Mucosa of descending colon (tissue), 3 donors: ENCODE measurements around the gene ZNF827. TPM values are rescaled to one million over a fixed set of nuclear protein-coding genes. Genes with fewer than 3 reads are reported as not detected.

Experiments
- ATAC-seq: fragments of 200-7000 bp; cut with Tn5 transposase; one replicate; pipeline ENCODE4 v1.9.1; 2020; ENCODE audit warnings: mild to moderate bottlenecking, moderate library complexity
- DNase-seq, 3 donors: peaks; one replicate each; pipeline ENCODE4 v3.0.0-alpha.2; 2020
- H3K36me3 ChIP-seq: fragments of 200-600 bp; one replicate; pipeline ENCODE4 v1.8.0; 2021; ENCODE audit warnings: low read depth, mild to moderate bottlenecking
- H3K4me1 ChIP-seq: fragments of 200-600 bp; one replicate; pipeline ENCODE4 v1.8.0; 2021; ENCODE audit warnings: low read depth, mild to moderate bottlenecking
- H3K4me3 ChIP-seq: fragments of 200-600 bp; one replicate; pipeline ENCODE4 v1.8.0; 2021; ENCODE audit warnings: mild to moderate bottlenecking
- H3K9me3 ChIP-seq: fragments of 200-600 bp; one replicate; pipeline ENCODE4 v1.8.0; 2021; ENCODE audit warnings: mild to moderate bottlenecking
- CTCF ChIP-seq: fragments of 200-600 bp; IDR thresholded peaks from one replicate; pipeline ENCODE4 v1.8.0; 2022; ENCODE audit warnings: antibody characterized with exemption, mild to moderate bottlenecking
- intact Hi-C, 2 donors: fragments of 100-400 bp; cut with DNase I in 1 of 2; cut with micrococcal nuclease in 1 of 2; formaldehyde crosslinking; loops; one replicate each; pipeline versions ENCODE4 v1.11.0 to v1.11.1; 2022; cut with DNase I, micrococcal nuclease
- total RNA-seq, 3 donors: library from RNA; stranded (reverse); fragmentation: NEBNext Ultra II Directional in 2 of 3; extraction: Animal tissue kit (Norgen Biotek cat#: 25700) in 2 of 3; gene quantifications; one replicate each; pipeline versions ENCODE4 v1.2.1 to v1.2.4, GENCODE V29; 2021 to 2023
- donor health status: DM: no; HTN: no; CAD: no; lungs with moderate emphysema.
- donor health status: DM: no; HTN: no; CAD: no.
- donor health status: DM: no; HTN: yes; CAD: no.

ZNF827 gene
- total RNA-seq, 3 donors from 2014 or later = 21.9 to 37.4 (median 29.7) TPM

DNA sequence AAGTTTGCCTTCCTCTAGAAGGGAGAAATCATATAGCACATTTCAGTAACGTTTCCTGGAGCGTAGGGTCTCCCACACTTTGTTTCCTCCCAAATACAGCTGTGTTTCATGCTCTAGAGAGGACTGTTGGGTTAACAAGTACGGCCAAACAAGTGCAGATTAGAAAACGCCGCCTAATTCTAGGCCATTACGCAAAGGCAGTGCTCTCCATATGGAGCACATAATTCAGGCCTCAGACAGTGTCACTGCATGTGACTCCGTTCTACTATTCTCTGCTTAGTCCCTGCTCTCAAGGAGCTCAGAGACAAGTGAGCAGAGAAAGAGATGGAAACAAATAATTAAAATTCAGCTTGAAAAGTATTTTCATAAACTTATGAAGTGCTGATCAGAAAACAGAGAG, 11.6 kb downstream of the ZNF827 start:
- Histone ChIP-seq H3K36me3 (no peaks in the 10 kb centered on the region), H3K4me1 (no peaks in the 10 kb centered on the region), H3K9me3 (no peaks in the 10 kb centered on the region), H3K4me3 (no peak overlapping the region)
- DNase-seq (no peak), ATAC-seq (no peak)
- intact Hi-C loops = no loop called here
- TF ChIP-seq CTCF = no peak

GRCh38 chr4:145921231-145921630, 17.4 kb downstream of the ZNF827 start:
- DNase-seq (no peak), ATAC-seq (no peak)
- no peaks in the 10 kb centered on the region for H3K36me3 ChIP-seq
- H3K9me3 ChIP-seq = no peaks in the 10 kb centered on the region
- no peak overlapping the region for H3K4me3 ChIP-seq
- H3K4me1 ChIP-seq = no peaks in the 10 kb centered on the region
- intact Hi-C loops = no loop called here
- TF ChIP-seq CTCF = no peak

- TF ChIP-seq CTCF = no peak
- Histone ChIP-seq H3K9me3 (no peaks in the 10 kb centered on the region), H3K4me1 (no peaks in the 10 kb centered on the region), H3K36me3 (no peaks in the 10 kb centered on the region), H3K4me3 (no peak overlapping the region)
- DNase-seq (no peak), ATAC-seq (peak; percentile 59)
- intact Hi-C loops = no loop called here
Measured at GRCh38 chr4:145920205-145920604, 18.4 kb downstream of the ZNF827 start.

GRCh38 chr4:145912376-145912775, 26.2 kb downstream of the ZNF827 start:
- intact Hi-C loops = no loop called here

DNA sequence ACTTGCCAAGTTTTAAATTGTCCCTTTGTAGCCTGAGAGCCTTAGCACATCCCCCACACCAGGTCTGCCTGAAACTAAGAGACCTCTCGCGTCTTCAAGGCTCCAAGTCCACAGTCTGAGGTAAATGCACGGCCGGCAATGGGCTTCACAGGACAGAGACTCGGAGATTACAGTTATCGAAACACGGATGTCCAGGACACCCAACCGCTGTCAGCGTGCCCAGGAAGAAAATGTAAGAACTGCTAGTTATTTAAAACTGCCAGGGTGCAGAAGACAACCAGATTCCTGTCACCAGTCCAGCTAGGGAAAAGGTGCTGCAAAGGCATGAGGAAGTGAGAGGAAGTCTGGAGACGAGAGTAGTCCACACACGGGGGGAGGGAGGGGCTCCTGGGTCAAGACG, 28.9 kb downstream of the ZNF827 start:
- peak in 2 of 3 donors; percentile 62 to 85 for DNase-seq
- no peak for TF ChIP-seq CTCF
- peak; percentile 80 for ATAC-seq

More at GRCh38 chr4:145912376-145912775, 26.2 kb downstream of the ZNF827 start:
- TF ChIP-seq CTCF = no peak
- no peaks in the 10 kb centered on the region for H3K9me3 ChIP-seq
- no peaks in the 10 kb centered on the region for H3K4me1 ChIP-seq
- no peak for ATAC-seq
- H3K36me3 ChIP-seq = no peaks in the 10 kb centered on the region
- DNase-seq = no peak
- H3K4me3 ChIP-seq = no peak overlapping the region

GRCh38 chr4:145909281-145909715, 29.3 kb downstream of the ZNF827 start:
- peak; percentile 85 to 92 (median 87) for DNase-seq
- peak; percentile 98 for ATAC-seq
- no peak for TF ChIP-seq CTCF
- Histone ChIP-seq H3K4me1 (peaks cover 12% of the 10 kb centered on the region), H3K9me3 (no peaks in the 10 kb centered on the region), H3K4me3 (no peak overlapping the region), H3K36me3 (no peaks in the 10 kb centered on the region)
- intact Hi-C loops = no loop called here

More for the DNA sequence above, 28.9 kb downstream of the ZNF827 start:
- H3K4me3 ChIP-seq = no peak overlapping the region
- intact Hi-C loops = no loop called here
- H3K4me1 ChIP-seq = peaks cover 7% of the 10 kb centered on the region
- no peaks in the 10 kb centered on the region for H3K9me3 ChIP-seq
- no peaks in the 10 kb centered on the region for H3K36me3 ChIP-seq
